GM21737 (cell line): ENCODE data around the gene GAL3ST3.
"Not testable (repeated sequence)": the region's sequence is repeated elsewhere in the genome, so short reads cannot be mapped to it uniquely, and the experiment has no call there.

Experiments used
- ATAC-seq: cut with Tn5 transposase; IDR thresholded peaks from one replicate; pipeline ENCODE4 v1.9.1; 2021; ENCODE audit warnings: mild to moderate bottlenecking, moderate library complexity; ENCODE audit not compliant: unreplicated experiment

The GAL3ST3 gene

DNA sequence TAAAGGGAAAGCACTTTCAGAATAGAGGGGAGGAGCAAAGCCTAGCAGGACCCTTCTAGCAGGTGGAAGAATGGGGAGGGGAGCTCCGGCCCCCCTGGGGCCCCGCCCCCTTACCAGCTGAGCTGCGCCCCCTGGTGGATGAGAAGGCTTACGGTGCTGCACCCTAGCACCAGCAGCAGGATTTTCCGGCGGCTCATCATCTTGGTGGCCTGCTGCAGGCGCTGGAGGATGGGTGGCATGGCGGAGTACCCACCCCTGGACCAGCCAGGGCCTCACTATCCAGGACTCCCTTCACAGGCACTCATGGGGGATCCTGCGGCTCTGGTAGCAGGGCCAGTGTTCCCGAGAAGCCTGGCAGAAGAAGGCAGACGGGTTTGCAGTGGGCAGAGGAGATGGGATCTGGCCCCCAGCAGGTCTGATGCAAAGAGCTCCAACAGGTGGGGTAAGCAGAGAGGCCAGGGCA lies 3.8 kb downstream of the GAL3ST3 start:
- ATAC-seq, result no peak

DNA sequence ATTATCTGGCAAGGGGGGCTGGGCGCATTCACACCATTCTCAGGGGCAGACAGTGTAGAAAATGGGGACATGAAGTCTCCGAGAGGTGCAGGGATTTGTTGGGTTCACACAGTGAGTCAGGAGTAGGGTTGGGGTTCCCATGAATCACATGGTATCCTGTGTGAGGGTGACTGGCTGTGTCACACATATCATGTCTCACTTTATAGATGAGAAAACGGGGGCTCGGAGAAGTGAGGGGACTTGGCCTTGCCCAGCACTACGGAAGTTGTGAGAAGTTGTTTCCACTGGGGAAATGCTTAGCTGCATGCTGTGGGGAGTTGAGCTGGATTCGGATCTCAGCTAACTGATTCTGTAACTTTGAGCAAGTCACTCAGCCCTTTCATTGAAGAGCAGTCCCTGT lies 4.2 kb downstream of the GAL3ST3 start:
- ATAC-seq, result no peak

DNA sequence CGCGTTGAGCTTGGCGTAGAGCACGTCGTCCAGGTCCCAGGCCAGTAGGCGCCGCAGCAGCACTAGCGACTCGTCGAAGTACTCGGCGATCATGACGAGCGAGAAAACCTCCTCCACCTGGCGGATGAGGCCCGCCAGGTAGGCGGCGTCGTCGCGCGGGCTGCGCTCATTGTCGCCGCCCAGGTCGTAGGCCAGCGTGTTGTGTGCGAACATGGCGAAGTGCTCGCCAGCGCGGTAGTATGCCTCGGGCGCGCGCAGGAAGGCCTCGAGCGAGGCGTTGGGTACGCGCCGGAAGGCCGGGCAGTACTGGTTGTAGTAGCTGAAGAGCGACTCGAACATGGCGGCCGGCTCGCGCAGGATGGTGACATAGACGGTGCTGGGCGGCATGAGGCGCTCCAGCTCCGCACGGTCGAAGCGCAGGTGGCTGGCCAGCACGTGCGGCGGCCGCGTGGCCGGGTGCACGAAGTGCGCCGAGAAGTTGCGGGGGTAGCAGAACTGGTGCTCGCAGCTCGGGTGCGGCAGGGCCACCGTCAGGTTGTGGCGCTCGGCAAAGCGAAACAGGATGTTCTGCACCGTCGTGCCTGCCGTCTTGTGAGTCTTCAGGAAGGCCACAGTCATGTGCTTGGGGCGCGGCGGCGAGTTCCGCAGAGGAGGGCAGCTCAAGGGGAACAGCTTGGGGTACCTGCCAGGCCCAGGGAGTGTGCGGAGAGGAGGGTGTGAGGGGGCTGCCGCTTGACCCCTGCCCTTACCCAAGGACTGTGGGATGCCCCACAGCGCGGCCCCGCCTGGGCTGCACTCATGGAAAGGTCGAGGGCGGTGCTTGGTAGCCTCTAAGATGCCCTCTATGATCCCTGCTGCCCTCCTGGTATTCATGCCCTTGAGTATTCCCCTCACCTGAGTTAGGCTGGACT lies 5.7 kb downstream of the GAL3ST3 start:
- no peak for ATAC-seq

DNA sequence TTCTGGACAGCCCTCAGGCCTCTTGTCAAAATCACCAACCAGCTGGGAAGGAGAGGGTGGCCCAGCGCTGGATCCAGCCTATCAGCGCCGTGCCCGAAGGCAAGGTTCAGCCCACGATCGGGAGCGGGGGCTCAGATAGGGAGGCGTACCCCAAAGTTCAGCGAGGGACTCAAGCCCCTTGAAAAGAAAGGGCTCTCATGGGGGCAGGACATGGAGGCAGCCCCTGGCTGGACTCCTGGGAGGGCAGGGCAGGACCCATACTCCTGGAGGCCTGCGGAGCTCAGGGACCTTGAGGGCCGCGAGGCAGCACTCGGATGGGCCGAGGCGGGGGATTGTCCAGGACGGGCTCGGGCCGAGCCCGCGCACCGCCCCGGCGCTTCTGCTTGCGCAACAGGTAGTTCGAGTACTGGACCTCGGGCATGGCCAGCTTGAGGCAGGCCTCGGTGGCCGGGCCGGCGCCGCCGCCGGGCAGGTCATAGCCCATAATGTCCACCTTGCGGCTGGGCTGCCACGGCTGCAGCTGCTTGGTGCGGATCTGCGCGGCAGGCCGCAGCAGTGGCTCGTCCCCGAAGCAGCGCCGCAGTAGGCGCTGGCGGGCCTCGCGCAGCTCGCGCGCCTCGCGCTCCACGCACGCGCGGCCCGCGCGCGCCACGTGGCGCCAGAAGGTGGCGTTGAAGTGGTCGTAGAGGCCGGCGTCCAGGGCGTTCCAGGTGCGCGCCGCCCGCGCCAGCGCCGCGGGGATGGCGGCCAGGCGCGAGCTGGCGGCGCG lies 6.5 kb downstream of the GAL3ST3 start:
- ATAC-seq, result no peak

DNA sequence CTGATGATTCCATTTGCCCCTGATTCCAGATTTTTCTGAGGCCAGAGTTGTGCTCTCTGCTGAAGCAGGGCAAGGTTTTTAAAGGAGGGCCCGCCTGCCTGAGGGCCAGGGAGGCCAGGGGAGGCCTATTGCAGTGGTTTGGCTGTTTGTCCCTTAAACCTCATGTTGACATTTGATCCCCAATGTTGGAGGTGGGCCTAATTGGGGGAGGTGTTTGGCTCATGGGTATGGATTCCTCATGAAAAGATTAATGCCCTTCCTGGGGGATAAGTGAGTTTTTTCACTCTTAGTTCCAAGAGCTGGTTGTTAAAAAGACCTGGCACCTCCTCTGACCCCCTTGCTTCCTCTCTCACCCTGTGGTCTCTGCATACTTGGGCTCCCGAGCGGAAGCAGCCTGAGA lies 9.2 kb downstream of the GAL3ST3 start:
- no peak for ATAC-seq

DNA sequence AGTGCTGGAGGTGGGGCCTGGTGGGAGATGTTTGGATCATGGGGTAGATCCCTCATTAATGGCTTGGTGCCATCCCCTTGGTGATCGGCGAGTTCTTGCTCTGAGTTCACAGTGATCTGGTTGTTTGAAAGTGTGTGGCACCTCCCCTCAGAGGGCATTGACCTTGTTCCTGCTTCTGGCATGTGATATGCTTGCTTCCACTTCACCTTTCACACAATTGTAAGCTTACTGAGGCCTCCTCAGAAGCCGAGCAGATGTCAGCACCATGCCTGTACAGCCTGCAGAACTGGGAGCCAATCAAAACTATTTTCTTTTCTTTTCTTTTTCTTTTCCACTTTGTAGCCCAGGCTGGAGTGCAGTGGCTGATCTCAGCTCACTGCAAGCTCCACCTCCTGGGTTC lies 11.6 kb downstream of the GAL3ST3 start:
- ATAC-seq, result no peak

DNA sequence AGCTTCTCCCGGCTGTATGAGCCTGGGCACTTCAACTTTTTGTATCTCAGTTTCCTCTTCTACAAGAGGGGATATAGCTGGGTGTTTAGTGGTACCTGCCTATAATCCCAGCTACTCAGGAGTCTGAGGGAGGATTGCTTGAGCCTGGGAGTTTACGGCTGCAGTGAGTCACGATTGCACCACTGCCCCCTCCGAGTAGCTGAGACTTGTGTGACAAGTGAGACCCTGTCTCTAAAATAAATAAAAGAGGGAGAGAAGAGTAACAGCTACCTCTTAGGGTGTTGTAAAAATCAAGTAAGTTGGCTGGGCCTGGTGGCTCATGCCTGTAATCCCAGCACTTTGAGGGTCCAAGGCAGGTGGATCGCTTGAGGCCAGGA lies 12.6 kb downstream of the GAL3ST3 start:
- no peak for ATAC-seq

DNA sequence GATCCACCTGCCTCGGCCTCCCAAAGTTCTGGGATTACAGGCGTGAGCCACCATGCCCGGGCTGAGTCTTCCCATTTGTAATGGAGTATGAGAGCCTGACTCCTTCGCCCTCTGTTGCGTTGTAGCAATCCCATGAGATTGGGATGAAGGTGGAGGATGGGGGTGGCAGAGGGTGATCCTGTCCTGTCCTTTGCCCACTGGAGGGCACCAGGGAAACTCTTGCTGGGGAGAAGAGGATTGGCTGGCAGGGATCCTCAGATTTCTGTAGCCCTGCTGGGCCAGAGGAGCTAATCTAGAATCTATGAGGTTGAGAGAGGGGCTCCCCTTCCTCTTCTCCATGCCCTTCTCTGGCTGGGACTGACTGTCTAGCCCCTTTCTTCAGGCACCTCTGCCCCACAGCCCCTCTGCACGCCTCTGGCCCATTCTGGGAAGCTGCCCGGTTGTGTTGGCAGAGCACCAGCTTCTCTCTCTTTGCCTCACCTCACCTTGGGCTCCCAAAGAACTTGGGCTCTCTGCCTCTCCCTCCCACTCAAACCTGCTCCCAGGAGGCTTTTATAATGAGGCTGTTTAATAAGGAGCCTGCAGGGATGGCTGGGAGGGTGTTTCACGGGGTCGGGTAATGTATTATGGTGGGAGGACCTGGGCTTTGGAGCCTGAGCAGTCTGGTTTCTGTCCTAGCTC lies 13.2 kb downstream of the GAL3ST3 start:
- ATAC-seq, result no peak

DNA sequence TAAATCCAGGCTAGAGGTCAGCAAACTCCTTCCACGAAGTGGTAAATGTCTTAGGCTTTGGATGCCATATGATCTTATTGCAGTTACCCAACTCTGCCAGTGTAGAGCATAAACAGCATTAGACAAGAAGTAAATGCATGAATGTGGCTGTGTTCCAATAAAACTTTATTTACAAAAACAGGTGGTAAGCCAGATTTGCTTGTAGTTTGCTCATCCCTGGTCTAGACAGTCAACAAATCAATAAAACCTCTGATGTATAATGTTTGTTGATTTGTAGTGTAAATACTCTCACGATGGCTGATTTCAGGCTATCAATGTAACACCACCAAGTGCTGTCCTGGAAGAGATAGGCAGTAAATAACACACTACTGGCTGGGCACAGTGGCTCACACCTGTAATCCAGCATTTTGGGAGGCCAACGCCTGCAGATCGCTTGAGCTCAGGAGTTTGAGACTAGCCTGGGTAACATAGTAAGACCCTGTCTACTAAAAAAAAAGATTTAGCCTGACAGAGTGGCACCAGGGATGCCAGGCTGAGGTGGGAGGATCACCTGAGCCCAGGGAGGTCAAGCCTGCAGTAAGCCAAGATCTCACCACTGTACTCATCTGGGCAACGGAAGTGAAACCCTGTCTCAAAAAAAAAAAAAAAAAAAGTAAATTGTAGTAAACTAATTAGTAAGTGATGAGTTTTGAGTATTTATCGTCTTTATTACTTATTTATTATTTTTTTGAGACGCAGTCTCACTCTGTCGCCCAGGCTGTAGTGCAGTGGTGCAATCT lies 15.8 kb downstream of the GAL3ST3 start:
- no peak for ATAC-seq

DNA sequence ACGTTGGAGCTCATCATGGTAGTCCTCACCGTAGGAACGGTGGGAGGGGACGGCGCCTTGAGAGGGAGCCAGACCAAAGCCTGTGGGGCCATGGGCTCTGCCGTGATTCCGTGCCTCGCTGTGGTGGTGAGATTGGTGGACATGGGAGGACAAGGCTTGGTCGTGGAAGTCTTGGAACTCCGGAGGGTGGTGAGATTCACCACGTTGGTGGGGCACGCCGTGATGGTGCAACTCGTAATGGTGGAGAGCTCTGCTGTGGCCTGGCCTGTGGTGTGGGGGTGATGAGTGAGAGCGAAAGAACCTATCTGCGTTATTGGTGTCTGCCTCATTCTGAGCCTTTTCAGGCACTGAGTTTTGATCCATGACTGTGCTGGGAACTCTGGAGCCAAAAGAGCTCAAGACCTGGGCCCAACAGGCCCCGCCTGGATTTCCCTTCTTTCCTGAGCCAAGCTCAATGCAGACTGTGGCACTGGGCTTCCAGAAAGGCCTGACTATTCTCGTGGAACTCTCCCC lies 22.9 kb downstream of the GAL3ST3 start, which contains the start of gene CATSPER1:
TSS of gene CATSPER1 (minus strand) at position 463 of the 513 bp plus-strand sequence. CDS start at position 363, 100 bp downstream.
- ATAC-seq, result no peak

DNA sequence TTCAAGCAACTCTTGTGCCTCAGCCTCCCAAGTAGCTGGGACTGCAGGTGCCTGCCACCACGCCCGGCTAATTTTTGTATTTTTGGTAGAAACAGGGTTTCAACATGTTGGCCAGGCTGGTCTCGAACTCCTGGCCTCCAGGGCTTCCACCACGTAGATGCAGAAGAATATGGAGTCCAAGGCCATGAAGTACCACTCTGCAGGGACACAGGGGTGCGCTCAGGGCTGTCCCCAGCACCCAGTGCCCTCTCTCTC lies 25.8 kb downstream of the GAL3ST3 start:
- ATAC-seq, result not testable (repeated sequence)

DNA sequence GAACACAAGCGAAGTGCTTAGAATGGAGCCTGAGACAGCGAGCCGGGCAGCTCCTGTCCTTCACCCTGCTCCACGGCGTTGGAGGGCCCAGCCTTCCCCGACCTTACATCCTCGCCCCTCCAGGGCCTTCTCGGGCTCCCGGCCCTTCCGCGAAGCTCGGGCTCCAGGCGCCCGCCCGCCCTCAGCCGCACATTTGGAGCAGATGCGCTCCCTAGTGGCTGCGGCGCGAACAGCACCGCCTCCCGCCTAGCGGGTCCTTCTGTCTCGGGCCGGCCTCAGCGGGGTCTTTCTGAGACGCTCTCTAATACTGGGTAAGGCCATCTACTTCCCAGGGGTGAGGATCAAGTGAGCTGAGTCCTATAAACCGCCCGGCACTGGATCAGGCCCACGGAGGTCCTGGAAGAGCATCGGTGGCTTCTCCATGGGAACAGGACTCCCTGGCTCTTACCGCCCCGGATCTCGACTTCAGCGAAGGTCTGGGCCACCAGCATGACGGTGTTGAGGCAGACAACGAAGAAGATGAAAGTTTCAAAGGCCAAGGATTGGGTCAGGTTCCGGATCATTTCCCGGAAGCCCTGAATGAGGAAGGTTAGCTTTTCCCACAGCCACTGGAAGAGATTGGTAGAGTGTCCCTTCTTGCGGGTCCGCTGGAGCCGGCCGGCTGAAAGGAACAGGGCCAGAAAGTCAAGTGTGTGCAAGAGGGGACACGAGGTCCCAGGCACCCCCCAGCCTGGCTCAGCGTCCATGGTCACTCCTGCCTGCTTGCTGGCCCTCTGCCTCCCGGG lies 26.4 kb downstream of the GAL3ST3 start:
- no peak for ATAC-seq

DNA sequence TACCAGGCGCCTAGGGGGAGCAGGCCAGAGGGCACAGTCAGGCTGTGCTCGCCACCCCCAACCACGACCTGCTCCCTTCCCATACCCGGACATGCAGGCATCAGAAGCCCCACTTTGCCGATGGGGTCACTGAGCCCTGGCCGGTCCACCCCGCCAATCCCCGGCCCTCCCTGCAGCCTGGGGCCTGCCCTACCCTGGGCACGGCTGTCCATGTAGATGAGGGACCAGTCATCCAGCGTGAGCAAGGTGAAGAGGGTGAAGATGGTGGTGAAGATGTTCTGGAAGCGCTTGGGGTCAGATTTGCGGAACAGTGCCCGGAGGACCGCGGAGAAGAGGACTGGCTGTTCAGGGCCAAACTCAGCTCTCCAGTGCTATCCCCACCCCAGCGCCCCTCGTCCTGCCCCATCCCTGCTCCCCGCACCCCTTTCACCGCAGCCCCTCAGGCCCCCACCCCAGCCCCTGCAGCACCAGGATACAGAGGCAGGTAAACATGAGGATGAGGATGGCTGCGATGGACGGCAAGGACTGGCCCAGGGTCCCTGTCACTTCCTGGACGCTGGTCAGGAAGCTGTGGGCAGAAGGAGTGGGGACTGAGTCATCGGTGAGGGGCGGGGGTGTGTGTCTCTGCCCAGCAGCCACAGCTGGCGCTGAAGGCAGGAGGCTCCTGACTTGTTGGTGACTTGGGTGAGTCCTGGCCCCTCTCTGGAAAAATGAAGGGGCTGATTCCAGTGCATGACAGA lies 28.2 kb downstream of the GAL3ST3 start:
- ATAC-seq, result no peak

DNA sequence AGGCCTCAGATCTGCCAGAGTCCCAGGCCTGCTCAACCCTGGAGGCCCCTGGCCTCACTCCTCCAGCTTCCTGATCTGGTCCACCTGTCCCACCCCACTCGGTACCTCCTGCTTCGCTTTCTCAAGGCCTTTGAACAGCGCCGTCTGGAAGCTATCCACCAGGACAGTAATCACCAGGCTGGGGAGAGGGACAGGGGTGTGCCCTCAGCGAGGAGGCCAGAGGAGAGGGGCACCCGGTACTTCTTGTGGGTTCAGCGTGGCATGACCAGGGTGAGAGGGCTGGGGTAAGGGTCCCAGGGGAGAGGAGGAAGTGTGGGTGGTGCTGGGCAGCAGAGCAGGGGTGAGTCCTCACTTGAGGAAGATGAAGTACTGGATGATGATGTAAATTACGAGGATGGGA lies 28.7 kb downstream of the GAL3ST3 start:
- ATAC-seq, result no peak

DNA sequence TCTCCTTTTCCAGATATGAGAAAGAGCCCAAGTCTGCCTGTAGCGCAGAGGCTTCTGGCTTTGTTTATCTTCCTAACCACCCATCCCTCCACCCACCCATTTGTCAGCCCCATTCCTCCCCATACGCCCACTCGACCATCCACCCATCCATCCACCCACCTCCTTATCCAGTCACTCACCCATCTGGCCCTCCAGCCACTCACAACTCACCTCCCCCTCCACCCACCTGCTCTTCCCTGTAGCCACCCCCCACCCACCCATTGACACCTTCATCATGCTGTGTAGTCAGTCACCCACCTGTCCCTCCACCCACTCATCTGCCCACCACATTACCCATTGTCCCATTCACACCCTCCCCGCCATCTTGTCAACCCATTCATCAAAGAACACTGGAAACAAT lies 31.6 kb downstream of the GAL3ST3 start:
- ATAC-seq, result no peak

DNA sequence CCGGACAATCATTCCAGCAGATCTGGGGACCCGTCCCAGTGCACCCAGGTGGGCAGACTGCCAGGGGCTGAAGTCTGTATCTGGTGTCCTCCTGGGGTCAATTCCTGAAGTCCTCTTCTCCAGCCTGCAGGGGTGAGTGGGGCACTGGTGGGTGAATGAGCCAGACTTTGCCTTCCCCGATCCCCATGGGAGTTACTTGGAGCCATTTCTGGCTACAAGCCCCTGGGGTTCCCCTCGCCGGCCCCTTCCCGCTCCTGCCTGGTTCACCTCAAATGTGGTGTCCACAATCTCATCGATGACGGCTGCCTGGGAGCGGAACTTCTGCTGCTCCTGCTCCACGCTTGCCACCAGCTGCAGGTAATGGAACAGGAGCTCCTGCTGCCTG lies 32.2 kb downstream of the GAL3ST3 start:
- ATAC-seq, result no peak

DNA sequence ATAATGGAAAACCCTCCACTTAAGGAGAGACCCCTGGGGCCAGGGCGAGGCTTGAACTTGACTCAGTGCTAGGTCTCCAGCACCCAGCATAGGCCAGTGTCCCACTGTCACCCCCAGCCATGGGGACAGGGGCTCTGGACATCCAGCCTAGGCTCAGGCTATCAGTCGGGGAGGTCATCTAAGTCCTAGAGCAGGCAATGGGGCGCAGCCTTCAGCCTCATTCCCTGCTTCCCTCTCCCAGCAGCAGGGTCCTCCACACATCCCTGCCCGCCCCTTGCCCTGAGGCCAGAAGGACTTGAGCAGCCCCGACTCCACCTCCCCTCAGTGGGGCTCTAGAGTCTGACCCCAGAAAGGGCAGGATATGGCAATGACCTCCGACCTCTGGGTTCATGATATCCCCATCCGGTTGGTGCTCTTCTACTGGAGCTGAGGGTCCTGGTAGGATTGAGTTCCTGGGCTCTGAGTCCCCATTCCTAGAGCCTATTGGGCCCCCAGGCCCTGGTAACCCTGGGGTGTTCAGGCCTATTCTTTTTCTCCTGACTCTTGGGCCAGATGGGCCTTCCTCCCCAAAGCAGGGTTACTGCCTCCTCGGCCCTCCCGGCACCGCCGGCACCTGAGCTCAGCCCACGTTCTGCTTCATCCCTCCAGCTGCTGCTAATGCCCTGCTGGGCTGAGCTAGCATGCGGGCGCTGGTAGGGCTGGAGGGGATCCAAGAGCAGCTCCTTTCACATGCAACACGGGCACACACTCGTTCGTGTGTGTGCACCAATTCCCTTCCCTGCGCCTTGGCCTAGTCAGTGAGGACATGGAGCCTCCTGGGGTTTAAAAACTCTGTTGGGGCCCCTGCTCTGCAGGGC lies 32.8 kb downstream of the GAL3ST3 start:
- ATAC-seq, result no peak

DNA sequence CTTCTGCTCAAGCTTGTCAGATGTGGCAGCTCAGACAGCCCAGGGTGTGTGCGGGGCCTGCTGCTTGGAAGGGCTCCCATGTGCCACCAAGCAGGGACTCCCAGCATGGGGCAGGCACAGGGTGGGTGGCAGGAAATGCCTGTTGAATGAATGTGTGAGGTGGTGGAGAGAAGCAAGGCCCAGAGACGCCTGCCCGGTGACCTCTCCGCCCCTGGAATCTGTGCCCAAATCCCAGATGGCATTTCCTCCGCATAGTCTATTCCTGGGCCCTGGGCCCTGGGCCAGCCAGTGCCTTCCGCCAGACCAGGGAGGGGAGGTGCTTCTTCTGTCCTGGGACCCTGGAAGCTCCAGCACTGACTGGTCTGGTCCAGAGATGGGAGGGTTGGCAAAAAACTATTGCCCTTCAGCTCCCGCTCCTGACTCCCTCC lies 33.5 kb downstream of the GAL3ST3 start:
- ATAC-seq, result no peak
